Stimulated activated CD4-positive, alpha-beta T cell treated with anti-CD3 and anti-CD28 coated beads, TNF-alpha, amount 100 ng/mL, for 48 hours (primary cell): ENCODE measurements around the gene YTHDF2.

Experiments
- DNase-seq, 3 donors: peaks; one replicate each; pipeline ENCODE4 v3.0.0-alpha.2; 2020; ENCODE audit warnings: low read depth in 3 of 3

YTHDF2 gene

DNA sequence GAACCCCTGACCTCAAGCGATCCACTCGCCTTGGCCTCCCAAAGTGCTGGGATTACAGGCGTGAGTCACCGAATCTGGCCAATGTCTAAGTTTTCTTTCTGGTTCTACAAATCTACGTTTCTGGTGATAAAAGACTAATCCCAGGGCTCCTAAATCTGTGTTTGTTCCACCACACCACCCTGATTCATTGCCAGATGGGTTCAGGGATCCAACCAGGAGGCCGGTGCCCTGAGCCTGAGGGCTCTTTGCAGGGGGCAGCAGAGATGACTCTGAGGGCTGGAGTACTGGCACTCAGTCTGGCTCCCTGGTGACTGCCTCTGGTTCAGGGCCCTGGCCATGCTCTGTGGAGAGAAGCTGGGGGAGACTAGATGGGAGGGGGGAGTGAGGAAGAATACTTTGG lies 64.7 kb downstream of the YTHDF2 start:
- no peak for DNase-seq

DNA sequence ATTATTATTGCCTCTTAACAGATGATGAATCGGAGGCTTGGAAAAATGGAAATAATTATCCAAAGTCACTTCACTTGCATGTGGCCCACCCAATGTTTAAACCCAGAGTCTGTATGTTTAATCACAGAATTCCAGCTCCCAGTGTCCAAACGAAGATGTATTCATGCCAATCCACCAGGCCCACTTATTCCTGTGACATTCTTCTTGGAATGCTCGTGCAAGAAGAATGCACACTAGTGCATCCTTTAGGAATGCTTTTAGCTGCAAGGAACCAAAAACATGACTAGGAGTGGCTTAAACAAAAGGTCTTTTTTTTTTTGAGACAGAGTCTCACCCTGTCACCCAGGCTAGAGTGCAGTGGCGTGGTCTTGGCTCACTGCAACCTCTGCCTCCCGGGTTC lies 66.3 kb downstream of the YTHDF2 start:
- no peak for DNase-seq

- no peak for DNase-seq
These were observed 66.9 kb downstream of the YTHDF2 start for GRCh38 chr1:28803662-28804061.

DNA sequence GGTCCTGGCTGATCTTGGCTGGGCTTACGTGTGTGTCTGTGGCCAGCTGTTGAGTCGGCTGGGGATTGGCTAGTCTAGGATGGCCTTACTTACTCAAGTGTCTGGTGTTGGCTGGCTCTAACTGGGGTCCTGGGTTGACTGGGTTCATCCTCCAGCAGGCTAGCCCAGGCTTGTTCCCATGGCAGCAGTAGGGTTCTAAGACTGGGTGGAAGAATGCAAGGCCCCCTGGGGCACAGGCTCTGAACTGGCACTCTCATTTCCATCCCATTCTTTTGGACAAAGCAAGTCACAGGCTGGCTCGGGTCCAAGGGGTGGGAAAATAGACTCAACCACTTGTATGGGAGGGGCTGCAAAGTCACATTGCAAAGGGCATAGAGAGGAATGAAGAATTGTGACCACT lies 67.3 kb downstream of the YTHDF2 start:
- DNase-seq: no peak

- DNase-seq: no peak
These were observed 70.3 kb downstream of the YTHDF2 start for GRCh38 chr1:28807046-28807445.

- DNase-seq: no peak
These were observed 71.2 kb downstream of the YTHDF2 start for GRCh38 chr1:28807986-28808385.

GRCh38 chr1:28811369-28811765 lies 74.6 kb downstream of the YTHDF2 start:
- no peak for DNase-seq

DNA sequence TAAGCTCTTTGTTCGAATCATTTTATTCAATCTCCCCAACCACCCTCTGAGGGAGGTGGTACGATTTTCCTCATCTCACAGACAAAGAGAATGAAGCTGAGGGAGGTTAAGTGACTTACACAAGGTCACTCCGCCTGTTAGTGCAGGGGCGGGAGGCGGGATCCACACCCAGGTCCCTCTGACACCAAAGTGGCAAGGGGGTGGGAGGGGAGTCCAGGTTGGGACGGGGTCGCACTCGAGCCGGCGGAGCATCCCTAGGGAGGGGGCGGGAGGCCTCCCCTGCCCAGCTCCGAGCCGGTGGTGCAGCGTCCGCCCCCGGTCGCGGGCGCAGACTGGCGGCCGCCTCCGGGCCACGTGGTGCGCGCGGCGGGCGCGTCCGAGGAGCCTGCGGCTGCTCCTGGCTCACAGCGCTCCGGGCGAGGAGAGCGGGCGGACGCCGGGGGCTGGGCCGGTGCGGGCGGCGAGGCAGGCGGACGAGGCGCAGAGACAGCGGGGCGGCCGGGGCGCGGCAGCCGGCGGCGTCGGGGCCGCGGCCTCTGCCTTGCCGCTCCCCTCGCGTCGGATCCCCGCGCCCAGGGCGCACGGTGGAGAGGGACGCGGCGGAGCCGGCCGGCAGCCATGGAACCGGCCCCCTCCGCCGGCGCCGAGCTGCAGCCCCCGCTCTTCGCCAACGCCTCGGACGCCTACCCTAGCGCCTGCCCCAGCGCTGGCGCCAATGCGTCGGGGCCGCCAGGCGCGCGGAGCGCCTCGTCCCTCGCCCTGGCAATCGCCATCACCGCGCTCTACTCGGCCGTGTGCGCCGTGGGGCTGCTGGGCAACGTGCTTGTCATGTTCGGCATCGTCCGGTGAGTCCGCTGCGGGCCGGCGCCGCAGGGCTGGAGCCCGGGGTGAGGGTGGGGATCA lies 75.3 kb downstream of the YTHDF2 start, which contains the start of gene OPRD1:
Gene OPRD1 (plus strand): TSS at position 405 of the 903 bp plus-strand sequence. CDS start 214 bp downstream, at position 619.
- no peak for DNase-seq

GRCh38 chr1:28812669-28813468 lies 76.1 kb downstream of the YTHDF2 start:
- DNase-seq: no peak

DNA sequence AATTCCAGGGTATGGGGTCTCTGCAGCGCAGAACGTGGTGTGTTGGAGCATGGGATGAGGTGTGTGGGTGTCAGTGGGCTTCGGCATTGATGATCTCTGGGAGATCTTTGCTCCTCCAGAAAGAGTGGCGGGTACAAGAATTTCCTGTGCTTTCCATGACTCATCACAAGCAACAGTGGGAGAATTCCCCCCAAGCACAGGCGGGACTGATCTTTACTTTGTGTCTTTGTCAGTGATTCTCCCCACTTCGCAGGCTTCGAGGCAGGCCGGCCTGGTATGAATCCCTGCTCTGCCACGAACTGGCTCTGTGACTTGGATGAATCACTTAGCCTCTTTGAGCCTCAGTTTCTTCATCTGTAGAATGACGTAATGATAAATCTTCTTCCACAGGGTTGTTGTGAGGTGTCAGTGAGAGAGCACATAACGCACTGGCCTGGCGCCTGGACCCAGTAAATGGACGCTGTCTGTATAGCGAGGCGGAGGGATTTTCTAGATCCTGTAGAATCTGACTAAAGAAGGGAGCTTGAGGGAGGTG lies 77.3 kb downstream of the YTHDF2 start:
- DNase-seq: no peak

DNA sequence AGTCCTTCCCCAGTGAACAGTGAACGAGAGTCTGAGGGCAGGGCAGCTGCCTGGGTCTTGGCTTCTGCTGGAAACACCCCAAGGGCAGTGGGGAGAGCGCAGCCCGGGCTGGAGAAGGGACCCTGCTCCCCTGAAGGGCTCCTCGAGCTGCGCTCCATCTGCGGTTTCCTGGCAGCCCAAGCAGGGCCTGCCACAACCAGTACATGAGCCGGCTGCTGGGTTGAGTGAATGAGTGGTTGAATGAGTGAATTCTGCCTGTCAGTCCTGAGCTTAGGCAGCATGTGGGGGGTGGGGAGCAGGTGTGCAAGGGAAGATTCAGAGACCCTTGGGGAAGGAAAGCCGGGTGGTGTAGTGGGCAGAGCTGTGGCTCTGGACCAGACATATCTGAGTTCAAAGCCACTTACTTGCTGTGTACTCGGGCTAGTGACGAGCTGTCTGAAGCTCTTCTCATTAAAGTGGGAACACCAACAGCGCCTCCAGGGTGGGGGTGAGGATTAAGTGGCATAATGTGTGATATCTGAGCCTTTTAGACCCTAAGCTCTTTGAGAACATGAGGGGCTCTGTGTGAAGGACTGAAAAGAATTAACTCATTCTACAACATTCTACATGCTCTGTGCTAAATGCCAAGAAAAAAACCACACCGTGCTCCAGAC lies 78.9 kb downstream of the YTHDF2 start:
- DNase-seq: no peak

DNA sequence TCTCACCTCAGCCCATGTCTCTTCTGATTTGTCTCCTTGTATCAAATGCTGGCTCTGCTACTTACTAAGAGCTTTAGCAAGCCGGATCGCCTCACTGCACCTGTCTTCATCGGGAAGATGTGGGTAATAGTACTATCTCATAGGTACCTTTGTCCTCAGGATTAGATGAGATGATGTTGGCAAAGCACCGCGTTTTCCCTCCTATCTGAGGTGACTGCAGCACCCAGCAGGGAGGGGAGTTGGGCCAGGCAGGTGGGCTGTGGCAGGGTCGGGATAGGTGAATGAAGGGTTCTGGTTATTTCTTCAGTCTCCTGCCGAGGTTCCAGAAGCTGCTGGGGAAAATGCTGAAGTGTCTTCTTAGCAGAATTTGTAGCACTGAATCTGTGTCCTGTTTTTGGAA lies 80.4 kb downstream of the YTHDF2 start:
- DNase-seq: no peak

- DNase-seq: no peak
These were observed 82.3 kb downstream of the YTHDF2 start for GRCh38 chr1:28819020-28819419.
